A673 (cell line): Measurements from ENCODE around the gene SLC7A10.

Experiments used
- EZH2 ChIP-seq: fragments of 200-600 bp; sonication (generic); IDR thresholded peaks from 2 replicates; pipeline ENCODE4 v1.6.1; 2017; ENCODE audit warnings: borderline replicate concordance, low read depth, mild to moderate bottlenecking, mixed read lengths, antibody characterized with exemption, low read length; ENCODE audit not compliant: poor library complexity, severe bottlenecking
- TF ChIP-seq, protein P1 (sequence below): fragments of 300-800, 200-600 bp; sonication (generic); conservative IDR thresholded peaks from 2 replicates; pipeline ENCODE4 v1.5.1; 2017; ENCODE audit warnings: low read depth, mild to moderate bottlenecking, antibody characterized with exemption, low read length, moderate library complexity, mixed read lengths

DNA sequence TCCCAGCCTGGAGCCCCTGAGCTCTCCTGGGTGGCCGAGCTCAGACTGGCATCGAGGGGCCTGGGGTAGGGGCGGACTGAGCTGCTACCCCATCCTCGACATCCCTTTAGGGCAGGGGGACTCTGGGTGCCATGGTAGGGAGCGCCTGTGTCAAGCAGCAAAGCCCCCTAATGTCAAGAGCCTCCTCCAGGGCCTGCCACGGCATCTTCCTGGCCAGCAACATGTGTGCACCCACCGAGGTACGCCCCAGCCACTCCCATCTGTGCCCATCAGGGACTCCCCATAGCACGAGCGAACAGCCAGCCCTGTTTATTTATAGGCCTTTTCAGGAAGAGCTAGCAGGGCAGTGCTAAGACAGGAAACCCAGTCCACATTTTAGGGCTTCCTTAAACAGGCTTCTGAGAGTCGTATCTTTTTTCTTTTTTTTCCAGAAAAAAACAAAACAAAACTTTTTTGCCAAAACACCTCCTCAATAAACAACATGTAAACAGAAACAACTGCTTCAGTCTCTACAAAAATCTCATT, 17.2 kb downstream of the SLC7A10 start:
- TF ChIP-seq, protein P1, sequence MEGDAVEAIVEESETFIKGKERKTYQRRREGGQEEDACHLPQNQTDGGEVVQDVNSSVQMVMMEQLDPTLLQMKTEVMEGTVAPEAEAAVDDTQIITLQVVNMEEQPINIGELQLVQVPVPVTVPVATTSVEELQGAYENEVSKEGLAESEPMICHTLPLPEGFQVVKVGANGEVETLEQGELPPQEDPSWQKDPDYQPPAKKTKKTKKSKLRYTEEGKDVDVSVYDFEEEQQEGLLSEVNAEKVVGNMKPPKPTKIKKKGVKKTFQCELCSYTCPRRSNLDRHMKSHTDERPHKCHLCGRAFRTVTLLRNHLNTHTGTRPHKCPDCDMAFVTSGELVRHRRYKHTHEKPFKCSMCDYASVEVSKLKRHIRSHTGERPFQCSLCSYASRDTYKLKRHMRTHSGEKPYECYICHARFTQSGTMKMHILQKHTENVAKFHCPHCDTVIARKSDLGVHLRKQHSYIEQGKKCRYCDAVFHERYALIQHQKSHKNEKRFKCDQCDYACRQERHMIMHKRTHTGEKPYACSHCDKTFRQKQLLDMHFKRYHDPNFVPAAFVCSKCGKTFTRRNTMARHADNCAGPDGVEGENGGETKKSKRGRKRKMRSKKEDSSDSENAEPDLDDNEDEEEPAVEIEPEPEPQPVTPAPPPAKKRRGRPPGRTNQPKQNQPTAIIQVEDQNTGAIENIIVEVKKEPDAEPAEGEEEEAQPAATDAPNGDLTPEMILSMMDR, result no peak
- no peak for TF ChIP-seq EZH2
